Neuron (in vitro differentiated cells): ENCODE data around the gene HOXB13.
A peak's percentile ranks its signal among the peaks of the same experiment; 100 is the strongest.

Experiments
- H2AFZ ChIP-seq: one replicate; pipeline ENCODE4 v1.6.1; 2013; ENCODE audit warnings: low read depth, mild to moderate bottlenecking, inconsistent platforms, low read length, moderate library complexity
- H3K27me3 ChIP-seq: one replicate; pipeline ENCODE4 v1.6.1; 2013; ENCODE audit warnings: low read length; ENCODE audit not compliant: insufficient read depth
- H3K36me3 ChIP-seq: one replicate; pipeline ENCODE4 v1.6.1; 2013; ENCODE audit warnings: low read length; ENCODE audit not compliant: insufficient read depth
- H3K4me1 ChIP-seq: one replicate; pipeline ENCODE4 v1.6.1; 2013; ENCODE audit warnings: low read length; ENCODE audit not compliant: insufficient read depth
- H3K4me3 ChIP-seq: 2 replicates; pipeline ENCODE4 v1.5.1; 2013; ENCODE audit warnings: mild to moderate bottlenecking, low read length, moderate library complexity
- H3K9me3 ChIP-seq: one replicate; pipeline ENCODE4 v1.6.1; 2013; ENCODE audit warnings: low read length

Gene HOXB13

GRCh38 chr17:48728232-48729231 lies at the start of gene HOXB13:
Gene HOXB13, minus strand, starts transcription at chr17:48728750. Its CDS starts 157 bp downstream, at chr17:48728593.
- Histone ChIP-seq H2AFZ (peak within 1 kb of the TSS; percentile 70), H3K27me3 (peaks cover 97% of the 10 kb centered on the region), H3K4me3 (peak within 1 kb of the TSS; percentile 19), H3K9me3 (no peaks in the 10 kb centered on the region), H3K36me3 (no peaks in the 10 kb centered on the region), H3K4me1 (peaks cover 6% of the 10 kb centered on the region)

GRCh38 chr17:48776602-48777001 lies 48.1 kb upstream of the HOXB13 start:
- no peak overlapping the region for H3K4me3 ChIP-seq
- H3K27me3 ChIP-seq: no peaks in the 10 kb centered on the region
- no peaks in the 10 kb centered on the region for H3K9me3 ChIP-seq
- no peaks in the 10 kb centered on the region for H3K4me1 ChIP-seq
- no peaks in the 10 kb centered on the region for H3K36me3 ChIP-seq
- no peak overlapping the region for H2AFZ ChIP-seq

GRCh38 chr17:48773245-48773644 lies 44.7 kb upstream of the HOXB13 start:
- Histone ChIP-seq H3K27me3 (peaks cover 3% of the 10 kb centered on the region), H3K9me3 (no peaks in the 10 kb centered on the region), H3K4me1 (no peaks in the 10 kb centered on the region), H3K4me3 (no peak overlapping the region), H3K36me3 (no peaks in the 10 kb centered on the region), H2AFZ (no peak overlapping the region)

- Histone ChIP-seq H3K4me3 (no peak overlapping the region), H3K36me3 (no peaks in the 10 kb centered on the region), H3K27me3 (peaks cover 9% of the 10 kb centered on the region)
Observed at GRCh38 chr17:48770954-48771353, 42.4 kb upstream of the HOXB13 start.

GRCh38 chr17:48769009-48769675 lies 40.6 kb upstream of the HOXB13 start:
- H3K27me3 ChIP-seq: peaks cover 9% of the 10 kb centered on the region
- no peaks in the 10 kb centered on the region for H3K4me1 ChIP-seq
- no peak overlapping the region for H3K4me3 ChIP-seq
- H3K36me3 ChIP-seq: no peaks in the 10 kb centered on the region
- H2AFZ ChIP-seq: no peak overlapping the region
- H3K9me3 ChIP-seq: no peaks in the 10 kb centered on the region

More at GRCh38 chr17:48770954-48771353, 42.4 kb upstream of the HOXB13 start:
- Histone ChIP-seq H3K9me3 (no peaks in the 10 kb centered on the region), H2AFZ (no peak overlapping the region), H3K4me1 (no peaks in the 10 kb centered on the region)

- Histone ChIP-seq H3K9me3 (no peaks in the 10 kb centered on the region), H3K36me3 (no peaks in the 10 kb centered on the region), H3K4me3 (no peak overlapping the region), H3K4me1 (no peaks in the 10 kb centered on the region), H2AFZ (no peak overlapping the region), H3K27me3 (peaks cover 21% of the 10 kb centered on the region)
Observed at GRCh38 chr17:48767263-48767774, 38.8 kb upstream of the HOXB13 start.

- Histone ChIP-seq H3K4me3 (no peak overlapping the region), H3K27me3 (peaks cover 52% of the 10 kb centered on the region), H3K9me3 (no peaks in the 10 kb centered on the region)
Observed at GRCh38 chr17:48761114-48761513, 32.6 kb upstream of the HOXB13 start.

GRCh38 chr17:48760411-48760810 lies 31.9 kb upstream of the HOXB13 start:
- Histone ChIP-seq H3K9me3 (no peaks in the 10 kb centered on the region), H3K4me1 (no peaks in the 10 kb centered on the region), H3K36me3 (no peaks in the 10 kb centered on the region), H3K27me3 (peaks cover 57% of the 10 kb centered on the region), H2AFZ (no peak overlapping the region), H3K4me3 (no peak overlapping the region)

More at GRCh38 chr17:48761114-48761513, 32.6 kb upstream of the HOXB13 start:
- no peaks in the 10 kb centered on the region for H3K36me3 ChIP-seq
- H2AFZ ChIP-seq: no peak overlapping the region
- H3K4me1 ChIP-seq: no peaks in the 10 kb centered on the region

GRCh38 chr17:48759288-48759687 lies 30.7 kb upstream of the HOXB13 start:
- H3K36me3 ChIP-seq: no peaks in the 10 kb centered on the region
- H3K9me3 ChIP-seq: no peaks in the 10 kb centered on the region
- H3K27me3 ChIP-seq: peaks cover 68% of the 10 kb centered on the region
- H3K4me1 ChIP-seq: no peaks in the 10 kb centered on the region
- no peak overlapping the region for H3K4me3 ChIP-seq
- H2AFZ ChIP-seq: no peak overlapping the region

- Histone ChIP-seq H3K4me1 (no peaks in the 10 kb centered on the region), H3K9me3 (no peaks in the 10 kb centered on the region), H2AFZ (no peak overlapping the region), H3K36me3 (no peaks in the 10 kb centered on the region), H3K4me3 (no peak overlapping the region), H3K27me3 (peaks cover 75% of the 10 kb centered on the region)
Observed at GRCh38 chr17:48757524-48757961, 29.0 kb upstream of the HOXB13 start.

- no peaks in the 10 kb centered on the region for H3K4me1 ChIP-seq
- H2AFZ ChIP-seq: no peak overlapping the region
- peaks cover 78% of the 10 kb centered on the region for H3K27me3 ChIP-seq
- H3K36me3 ChIP-seq: no peaks in the 10 kb centered on the region
- no peak overlapping the region for H3K4me3 ChIP-seq
- H3K9me3 ChIP-seq: no peaks in the 10 kb centered on the region
Observed at GRCh38 chr17:48756830-48757251, 28.3 kb upstream of the HOXB13 start.

- no peak overlapping the region for H2AFZ ChIP-seq
- no peaks in the 10 kb centered on the region for H3K4me1 ChIP-seq
- no peak overlapping the region for H3K4me3 ChIP-seq
- H3K27me3 ChIP-seq: peaks cover 83% of the 10 kb centered on the region
- H3K9me3 ChIP-seq: no peaks in the 10 kb centered on the region
- no peaks in the 10 kb centered on the region for H3K36me3 ChIP-seq
Observed at GRCh38 chr17:48755356-48755755, 26.8 kb upstream of the HOXB13 start.
